GM12873 (cell line): Measurements from ENCODE around the gene BPI.

Source experiments
- CTCF ChIP-seq: IDR thresholded peaks from 2 replicates; pipeline ENCODE4 v1.5.1; 2012; ENCODE audit warnings: low read depth, mild to moderate bottlenecking, moderate library complexity, low read length, control low read depth; ENCODE audit not compliant: insufficient read depth; ENCODE audit errors: missing control alignments

Gene BPI

GRCh38 chr20:38355161-38356012, 51.4 kb downstream of the BPI start:
- TF ChIP-seq CTCF, result no peak

- no peak for TF ChIP-seq CTCF
Measured at GRCh38 chr20:38357653-38358207, 53.8 kb downstream of the BPI start.

GRCh38 chr20:38358556-38358955, 54.6 kb downstream of the BPI start:
- TF ChIP-seq CTCF, result no peak

- no peak for TF ChIP-seq CTCF
Measured at GRCh38 chr20:38363004-38363747, 59.2 kb downstream of the BPI start.

- no peak for TF ChIP-seq CTCF
Measured at GRCh38 chr20:38369389-38369788, 65.4 kb downstream of the BPI start.

GRCh38 chr20:38372806-38373205, 68.8 kb downstream of the BPI start:
- no peak for TF ChIP-seq CTCF

- no peak for TF ChIP-seq CTCF
Measured at GRCh38 chr20:38373231-38373867, 69.4 kb downstream of the BPI start.
